Astrocyte of the hippocampus (primary cell): Measurements from ENCODE around the gene SPTBN1.
A peak's percentile ranks its signal among the peaks of the same experiment; 100 is the strongest.

ENCODE experiments used
- DNase-seq: peaks from one replicate; pipeline ENCODE4 v3.0.0; 2011; ENCODE audit warnings: low read depth, low spot score

Gene SPTBN1

GRCh38 chr2:54573537-54573919, 117.4 kb downstream of the SPTBN1 start:
- no peak for DNase-seq

- no peak for DNase-seq
These were observed 118.2 kb downstream of the SPTBN1 start for GRCh38 chr2:54574107-54574859.

GRCh38 chr2:54574860-54575247, 118.7 kb downstream of the SPTBN1 start:
- DNase-seq: no peak

- no peak for DNase-seq
These were observed 119.3 kb downstream of the SPTBN1 start for GRCh38 chr2:54575379-54575888.

GRCh38 chr2:54577035-54577434, 120.9 kb downstream of the SPTBN1 start:
- DNase-seq: peak; percentile 58

GRCh38 chr2:54577944-54578647, 122.0 kb downstream of the SPTBN1 start:
- DNase-seq: no peak

GRCh38 chr2:54578648-54579045, 122.5 kb downstream of the SPTBN1 start:
- DNase-seq: no peak

GRCh38 chr2:54579061-54579681, 123.0 kb downstream of the SPTBN1 start:
- no peak for DNase-seq

GRCh38 chr2:54579682-54580620, 123.8 kb downstream of the SPTBN1 start:
- DNase-seq: no peak

GRCh38 chr2:54581326-54582039, 125.4 kb downstream of the SPTBN1 start:
- no peak for DNase-seq

- DNase-seq: no peak
These were observed 126.9 kb downstream of the SPTBN1 start for GRCh38 chr2:54582987-54583386.

- DNase-seq: no peak
These were observed 128.5 kb downstream of the SPTBN1 start for GRCh38 chr2:54584598-54584997.

- DNase-seq: no peak
These were observed 129.1 kb downstream of the SPTBN1 start for GRCh38 chr2:54585136-54585733.

GRCh38 chr2:54586062-54586461, 129.9 kb downstream of the SPTBN1 start:
- DNase-seq: peak; percentile 66

- DNase-seq: no peak
These were observed 130.4 kb downstream of the SPTBN1 start for GRCh38 chr2:54586494-54586893.

GRCh38 chr2:54587171-54588016, 131.3 kb downstream of the SPTBN1 start:
- DNase-seq: no peak

- DNase-seq: no peak
These were observed 132.2 kb downstream of the SPTBN1 start for GRCh38 chr2:54588244-54588899.

GRCh38 chr2:54589038-54589339, 132.9 kb downstream of the SPTBN1 start:
- no peak for DNase-seq
